ENCODE results near the gene GNPNAT1.
A peak's percentile ranks its signal among the peaks of the same experiment; 100 is the strongest.
"Not testable (repeated sequence)": the region's sequence is repeated elsewhere in the genome, so short reads cannot be mapped to it uniquely, and the experiment has no call there.

GNPNAT1 gene

DNA sequence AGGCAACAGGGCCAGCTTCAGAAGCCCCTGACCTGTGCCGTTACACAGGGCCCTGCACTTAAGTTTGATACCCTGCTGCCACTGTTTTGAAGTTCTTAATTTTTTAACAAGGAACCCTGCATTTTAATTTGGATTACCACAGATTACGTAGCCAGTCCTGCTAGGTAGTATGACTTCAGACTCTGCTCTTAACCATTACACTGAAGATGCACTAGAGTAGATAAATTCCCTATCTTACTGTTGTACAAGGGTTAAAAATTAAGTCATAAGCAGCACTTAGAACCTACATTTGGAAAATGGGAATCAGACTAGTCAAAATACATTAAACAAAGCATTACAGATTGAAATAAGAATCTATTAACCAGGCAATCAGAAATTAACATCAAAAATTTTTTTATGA lies 2.3 kb downstream of the GNPNAT1 start:
- no peak for FAIRE-seq

DNA sequence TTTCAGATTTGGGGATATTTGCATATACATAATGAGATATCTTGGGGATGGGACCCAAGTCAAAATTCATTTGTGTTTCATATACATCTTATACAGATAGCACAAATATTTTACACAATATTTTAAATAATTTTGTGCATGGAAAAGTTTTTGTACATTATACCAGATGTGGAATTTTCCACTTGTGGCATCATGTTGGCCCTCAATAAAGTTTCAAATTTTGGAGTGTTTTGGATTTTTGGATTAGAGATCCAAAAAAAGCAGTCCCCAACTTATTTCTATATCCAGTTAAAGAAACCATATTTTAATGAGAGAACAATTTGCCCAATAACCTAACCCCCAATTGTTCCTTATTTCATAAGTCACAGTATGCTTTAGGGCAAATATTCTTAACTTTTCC lies 4.5 kb downstream of the GNPNAT1 start:
- no peak for FAIRE-seq

DNA sequence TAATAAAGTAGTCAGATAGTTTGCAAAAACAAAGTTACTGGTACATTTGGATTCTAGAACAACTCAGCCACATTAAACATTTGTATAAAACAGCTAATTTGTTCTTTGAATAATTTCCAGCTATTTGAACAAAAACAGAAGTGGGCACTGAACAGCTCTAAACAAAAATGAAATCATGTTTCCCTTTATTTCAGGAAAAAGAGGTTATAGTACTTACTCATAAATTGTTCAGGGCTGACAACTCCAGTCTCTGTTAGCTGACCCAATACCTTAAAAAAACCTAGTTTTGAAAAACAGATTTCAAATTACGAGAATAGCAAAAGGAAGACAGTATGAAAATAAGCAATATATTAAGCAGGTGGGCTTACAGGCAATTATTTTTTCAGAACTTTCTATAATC lies 8.2 kb downstream of the GNPNAT1 start:
- no peak for FAIRE-seq

DNA sequence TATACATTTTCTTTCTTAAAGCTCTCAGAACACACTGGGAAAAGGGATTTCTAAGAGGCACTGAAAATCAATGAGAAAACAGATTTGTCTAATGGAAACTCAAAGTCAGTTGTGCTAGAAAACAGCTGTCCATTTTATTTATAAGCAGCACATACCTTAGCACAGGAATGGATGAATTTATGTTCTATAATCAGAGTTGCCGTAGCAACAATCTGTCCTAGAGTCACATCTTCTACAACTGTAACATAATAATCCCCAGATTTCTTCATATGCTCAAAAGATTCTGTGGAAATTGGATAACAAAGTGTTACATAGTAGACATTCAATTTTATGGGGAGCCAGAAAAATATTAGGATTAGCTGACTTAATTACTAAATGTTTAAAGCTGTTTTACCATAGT lies 9.8 kb downstream of the GNPNAT1 start:
- FAIRE-seq = no peak

DNA sequence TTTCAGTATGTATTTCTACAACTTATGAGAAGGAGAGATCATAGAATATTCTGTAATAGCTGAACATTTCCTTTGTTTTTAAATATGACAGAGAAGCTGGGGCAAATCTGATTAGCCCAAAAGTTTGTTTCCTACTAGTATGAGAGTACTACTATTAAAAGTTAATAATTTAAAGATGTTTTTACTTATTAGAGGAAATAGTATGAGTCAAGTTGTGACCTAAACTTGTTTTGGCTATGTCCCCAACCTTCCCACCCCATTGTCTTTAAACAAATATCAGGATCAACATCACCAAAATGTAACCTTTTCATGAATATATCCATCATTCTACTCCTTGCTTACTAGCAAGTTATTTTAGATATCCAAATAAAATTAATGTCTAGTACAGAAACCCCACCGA lies 10.5 kb downstream of the GNPNAT1 start:
- no peak for FAIRE-seq

DNA sequence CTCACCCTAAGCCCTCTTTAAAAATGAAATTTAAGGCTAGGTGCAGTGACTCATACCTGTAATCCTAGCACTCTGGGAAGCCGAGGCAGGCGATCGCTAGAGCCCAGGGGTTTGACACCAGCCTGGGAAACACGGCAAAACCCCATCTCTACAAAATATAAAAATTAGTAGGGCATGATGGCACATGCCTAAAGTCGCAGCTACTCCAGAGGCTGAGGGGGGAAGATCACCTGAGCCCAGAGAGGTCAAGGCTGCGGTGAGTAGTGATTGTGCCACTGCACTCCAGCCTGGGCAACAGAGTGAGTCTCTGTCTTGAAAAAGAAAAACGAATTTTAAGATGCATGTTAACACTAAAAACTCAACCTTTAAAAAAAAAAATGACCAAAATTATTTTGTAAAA lies 12.7 kb downstream of the GNPNAT1 start:
- no peak for FAIRE-seq

DNA sequence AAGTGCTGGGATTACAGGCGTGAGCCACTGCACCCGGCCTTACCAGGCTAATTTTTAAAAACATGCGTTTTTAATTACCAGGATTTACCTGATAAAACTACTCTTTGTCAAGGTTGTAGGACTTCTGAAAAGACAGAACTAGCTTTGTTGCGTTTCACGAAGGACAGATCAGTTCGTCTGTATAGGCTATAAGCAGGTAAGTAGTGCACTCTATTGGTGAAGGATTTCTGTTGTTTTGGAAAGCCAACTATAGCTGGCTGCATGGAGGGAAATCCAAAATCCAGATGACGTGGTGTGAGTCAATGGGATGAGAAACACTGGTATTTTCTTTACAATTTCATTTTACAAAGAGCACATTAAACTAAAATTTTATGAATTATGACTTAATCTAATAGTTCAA lies 14.6 kb downstream of the GNPNAT1 start:
- FAIRE-seq = no peak

DNA sequence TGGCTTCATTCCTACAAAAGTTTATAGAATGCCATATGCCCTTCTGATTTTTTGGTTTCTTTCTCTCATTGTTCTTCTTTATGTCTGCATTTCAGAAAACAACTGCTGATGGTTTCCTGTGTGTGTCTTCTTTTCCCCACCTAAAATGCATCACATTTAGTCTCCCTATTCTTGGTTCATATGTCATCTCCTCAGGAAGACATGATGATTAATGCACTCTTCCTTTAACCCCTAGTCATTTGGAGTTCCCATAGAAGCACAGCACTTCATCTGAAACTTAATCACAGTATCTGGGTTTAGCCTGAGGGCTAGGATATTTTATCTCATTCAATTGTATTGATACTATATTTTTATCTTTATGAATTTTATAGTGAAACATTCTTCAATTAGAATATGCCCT lies 21.5 kb downstream of the GNPNAT1 start:
- no peak for FAIRE-seq

DNA sequence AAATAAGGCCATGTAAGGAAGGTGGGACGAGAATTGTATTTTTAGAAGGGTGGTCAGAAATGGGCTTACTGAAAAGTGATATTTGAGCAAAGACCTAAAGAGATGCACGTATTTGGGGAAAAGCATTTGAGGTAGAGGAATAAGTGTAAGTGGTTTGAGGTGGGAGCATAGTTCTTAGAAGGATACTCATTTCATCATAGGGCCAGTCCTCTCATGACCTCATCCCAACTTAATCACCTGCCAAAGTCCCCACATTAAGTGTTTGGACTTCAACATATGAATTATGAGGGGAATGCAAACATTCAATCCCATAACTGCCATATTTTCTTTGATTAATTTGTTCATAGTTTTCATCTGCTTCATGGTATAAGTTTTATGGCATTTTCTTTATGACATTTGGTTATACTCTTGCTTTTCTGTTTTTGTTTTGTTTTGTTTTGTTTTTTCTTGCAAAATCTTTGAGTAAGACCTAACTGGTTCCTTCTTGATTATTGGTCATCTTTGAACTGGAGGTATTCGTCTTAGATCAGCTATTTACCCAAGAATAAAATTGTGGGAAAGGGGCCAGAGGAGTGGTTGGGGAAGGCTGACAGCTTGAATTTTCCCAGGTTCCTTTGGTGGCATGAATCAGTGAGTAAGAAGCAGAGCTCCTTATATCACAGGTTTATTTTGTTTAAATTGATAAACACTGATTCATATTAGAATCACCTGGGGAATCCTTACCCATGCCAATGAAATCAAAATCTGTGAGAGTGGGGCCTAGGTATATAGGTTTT lies 24.2 kb downstream of the GNPNAT1 start:
- FAIRE-seq = no peak

DNA sequence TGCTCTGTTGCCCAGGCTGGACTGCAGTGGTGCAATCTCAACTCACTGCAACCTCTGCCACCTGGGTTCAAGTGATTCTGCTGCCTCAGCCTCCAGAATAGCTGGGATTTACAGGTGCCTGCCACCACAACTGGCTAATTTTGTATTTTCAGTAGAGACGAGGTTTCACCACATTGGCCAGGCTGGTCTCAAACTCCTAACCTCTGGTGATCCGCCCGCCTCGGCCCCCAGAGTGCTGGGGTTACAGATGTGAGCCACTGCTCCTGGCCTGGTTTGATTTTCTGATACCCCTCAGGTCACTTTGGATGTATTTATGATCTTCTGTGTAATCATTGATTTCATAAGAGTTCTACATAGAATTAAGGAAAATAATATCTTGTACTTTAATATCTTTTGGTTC lies 28.5 kb downstream of the GNPNAT1 start:
- not testable (repeated sequence) for FAIRE-seq

DNA sequence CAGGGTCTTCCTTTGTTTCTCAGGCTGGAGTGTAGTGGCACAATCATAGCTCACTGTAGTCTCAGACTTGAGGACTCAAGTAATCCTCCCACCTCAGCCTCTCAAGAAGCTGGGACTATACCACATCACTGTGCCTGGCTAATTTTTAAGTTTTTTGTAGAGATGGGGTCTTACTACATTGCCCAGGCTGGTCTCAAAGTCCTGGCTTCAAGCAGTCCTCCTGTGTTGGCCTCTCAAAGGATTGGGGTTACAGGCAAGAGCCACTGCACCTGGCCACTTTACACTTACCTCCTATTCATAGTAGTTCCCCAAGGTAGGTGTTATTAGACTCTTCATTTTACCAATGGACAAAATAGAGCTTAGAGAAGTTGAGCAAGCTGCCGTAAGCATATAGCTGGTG lies 32.3 kb downstream of the GNPNAT1 start:
- FAIRE-seq = no peak

DNA sequence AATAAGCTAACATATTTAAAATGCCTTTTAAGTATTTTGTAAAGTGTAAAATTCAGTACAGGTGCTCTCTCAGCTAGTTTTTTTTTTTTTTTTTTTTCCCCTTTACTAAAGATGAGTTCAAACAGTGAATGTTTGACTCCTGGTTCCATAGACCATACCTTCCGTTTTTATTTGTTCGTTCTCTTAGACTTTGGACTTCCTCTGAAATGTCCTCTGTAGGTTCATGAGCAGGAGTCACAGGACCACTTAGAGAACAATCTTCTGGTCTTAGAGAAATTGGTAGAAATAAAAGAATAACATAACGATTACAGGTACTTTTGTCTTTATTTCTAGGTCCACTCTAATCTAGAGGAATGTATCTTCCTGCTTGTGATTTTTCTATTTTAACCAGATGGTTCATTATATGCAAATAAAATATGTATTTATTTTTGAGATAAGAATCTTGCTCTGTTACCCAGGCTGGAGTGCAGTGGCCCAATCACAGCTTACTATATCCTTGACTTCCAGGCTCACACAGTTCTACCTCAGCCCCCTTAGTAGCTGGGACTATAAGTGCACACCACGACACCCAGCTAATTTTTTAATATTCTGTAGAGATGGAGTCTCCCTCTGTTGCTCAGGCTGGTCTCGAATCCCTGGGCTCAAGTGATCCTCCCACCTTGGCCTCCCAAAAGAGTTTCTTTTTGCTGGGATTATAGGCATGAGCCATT lies 35.6 kb downstream of the GNPNAT1 start:
- FAIRE-seq = no peak

DNA sequence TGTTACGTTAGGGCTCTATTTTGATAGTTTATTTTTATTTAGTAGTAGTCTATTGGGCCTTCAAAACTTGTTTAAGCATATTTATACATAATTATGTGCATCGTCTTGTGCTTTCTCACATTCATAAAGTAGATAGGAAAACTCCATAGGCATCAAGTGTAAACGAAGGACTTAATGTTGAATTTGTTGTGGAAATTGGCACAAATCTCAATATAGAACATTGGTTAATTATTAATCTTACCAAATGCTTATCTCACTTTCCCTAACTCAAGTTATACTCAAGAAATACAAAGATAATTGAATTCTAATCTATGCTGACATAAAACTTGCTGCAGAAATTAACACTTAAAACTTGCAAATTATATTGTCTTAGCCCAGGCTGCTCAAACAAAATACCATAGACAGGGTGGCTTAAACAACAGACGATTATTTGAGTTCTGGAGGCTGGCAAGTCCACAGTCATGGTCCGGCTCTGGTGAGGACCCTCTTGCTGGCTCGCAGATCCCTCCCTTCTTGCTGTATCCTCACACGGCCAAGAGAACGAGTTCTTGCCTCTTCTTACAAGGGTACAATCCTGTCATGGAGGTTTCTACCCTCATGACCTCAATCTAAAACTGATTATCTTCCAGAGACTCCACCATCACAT lies 42.6 kb downstream of the GNPNAT1 start:
- no peak for FAIRE-seq

DNA sequence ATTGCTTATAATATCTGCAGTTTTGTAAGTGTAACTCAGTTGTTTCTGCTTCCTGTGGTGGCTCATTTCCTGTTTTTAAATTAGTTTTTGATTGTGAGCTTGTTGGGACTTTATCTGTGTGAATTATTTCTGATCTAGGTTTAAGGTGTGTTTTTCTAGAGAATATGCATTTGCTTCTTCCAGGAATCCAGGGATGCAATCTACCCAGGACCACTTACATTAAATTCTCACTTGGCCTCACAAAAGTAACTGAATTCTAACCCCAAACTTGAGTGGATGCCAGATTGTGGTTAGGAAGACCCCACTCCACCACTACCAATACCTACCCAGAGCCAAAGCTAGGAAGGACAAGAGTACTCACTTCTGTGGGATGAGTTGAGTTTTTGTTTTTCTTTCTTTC lies 49.5 kb downstream of the GNPNAT1 start:
- FAIRE-seq = no peak

DNA sequence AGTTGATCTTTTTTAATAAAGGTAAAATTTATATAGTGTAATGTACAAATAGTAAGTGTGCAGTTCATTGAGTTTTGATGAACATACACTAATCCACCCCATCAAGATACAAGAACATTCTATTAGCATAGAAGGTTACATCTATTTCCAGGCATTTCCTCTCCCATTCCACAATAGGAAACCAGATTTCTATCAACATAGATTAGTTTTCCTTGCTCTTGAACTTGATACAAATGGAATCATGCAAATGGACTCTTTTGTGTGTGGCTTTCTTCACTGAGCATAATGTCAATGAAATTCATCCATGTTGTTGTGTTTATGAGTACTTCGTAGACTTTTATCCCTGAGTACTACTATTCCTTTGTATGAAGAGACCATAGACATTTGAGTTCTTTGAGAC lies 50.7 kb downstream of the GNPNAT1 start:
- no peak for FAIRE-seq

DNA sequence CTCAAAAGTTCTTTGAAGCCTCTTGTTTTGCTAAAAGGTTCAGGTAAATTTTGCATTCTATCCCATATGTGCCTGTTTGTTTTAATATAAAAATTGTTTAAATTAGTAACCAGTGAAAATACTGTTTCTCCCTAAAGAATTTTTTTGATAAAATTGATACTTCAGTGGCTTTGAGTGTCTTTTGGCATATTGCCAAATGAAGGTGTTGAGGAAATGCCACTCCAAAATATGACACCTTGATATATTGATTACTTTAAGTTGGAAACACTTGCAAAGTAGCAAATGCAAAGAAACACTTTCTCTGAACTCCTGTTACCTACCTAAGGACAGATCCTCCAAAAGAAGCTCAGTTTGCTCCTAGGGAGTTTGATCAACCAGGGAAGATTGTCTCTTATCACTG lies 53.0 kb downstream of the GNPNAT1 start:
- no peak for FAIRE-seq

DNA sequence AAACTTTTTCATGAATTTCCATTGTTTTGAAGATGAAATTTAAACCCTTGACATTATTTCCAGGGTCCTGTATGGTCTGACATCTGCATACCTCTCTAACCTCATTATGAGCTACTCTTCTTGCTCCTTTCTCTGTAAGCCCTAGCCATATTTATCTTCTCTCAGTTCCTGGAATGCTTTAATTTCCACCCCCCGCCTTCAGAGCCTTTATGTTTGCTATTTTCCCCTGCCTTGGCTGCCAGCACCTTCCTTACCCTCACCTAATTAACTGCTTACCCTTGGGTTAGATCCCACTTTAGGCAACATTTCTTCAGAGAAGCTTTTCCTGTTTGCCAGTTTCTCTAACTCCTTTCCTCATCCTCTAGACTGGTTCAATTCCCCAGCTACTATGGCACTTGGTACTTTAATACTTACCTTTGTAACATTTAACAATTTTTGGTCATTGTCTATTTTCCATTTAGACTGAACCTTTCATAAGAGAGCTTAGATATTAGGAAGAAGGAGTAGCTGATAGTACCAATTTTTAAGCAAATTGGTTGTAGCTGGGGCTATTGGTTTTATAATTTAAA lies 55.4 kb downstream of the GNPNAT1 start:
- FAIRE-seq = no peak

DNA sequence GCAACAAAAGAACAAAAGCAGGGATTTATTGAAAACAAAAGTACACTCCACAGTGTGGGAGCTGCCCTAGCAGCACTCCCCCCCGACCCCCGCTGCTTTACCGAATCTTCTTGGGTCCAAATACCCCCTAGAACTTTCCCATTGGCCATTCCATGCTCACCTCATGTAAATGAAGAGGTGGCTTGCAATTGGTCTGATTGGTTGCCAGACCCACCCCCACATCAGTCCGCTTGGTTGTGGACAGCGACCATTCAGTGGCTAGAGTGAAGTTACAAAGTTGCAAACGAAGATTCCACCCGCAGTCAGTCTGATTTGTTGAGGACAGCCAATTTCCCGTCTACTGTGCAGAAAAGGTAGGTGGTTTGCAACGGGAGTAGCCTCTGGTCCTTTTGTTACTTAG lies 57.6 kb downstream of the GNPNAT1 start:
- no peak for FAIRE-seq

DNA sequence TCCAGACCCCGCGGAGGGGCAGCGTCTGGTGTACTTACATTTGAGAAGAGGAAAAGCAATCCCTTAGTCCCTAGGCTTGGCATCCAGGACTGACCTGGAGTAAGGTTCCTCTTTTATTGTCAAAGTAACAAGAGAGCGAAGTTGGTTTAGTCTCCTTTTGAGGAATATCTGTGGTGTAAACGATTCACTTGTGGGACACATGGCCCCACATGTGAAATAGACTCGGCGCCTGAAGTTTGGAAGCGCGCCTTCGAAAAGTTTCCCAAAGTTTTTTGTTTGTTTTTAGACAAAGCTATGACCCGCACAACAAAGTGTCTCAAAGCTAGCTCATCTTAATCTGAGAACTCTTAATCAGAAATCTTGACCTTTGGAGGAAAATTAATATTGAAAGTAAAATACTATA lies 60.7 kb downstream of the GNPNAT1 start:
- FAIRE-seq = no peak

DNA sequence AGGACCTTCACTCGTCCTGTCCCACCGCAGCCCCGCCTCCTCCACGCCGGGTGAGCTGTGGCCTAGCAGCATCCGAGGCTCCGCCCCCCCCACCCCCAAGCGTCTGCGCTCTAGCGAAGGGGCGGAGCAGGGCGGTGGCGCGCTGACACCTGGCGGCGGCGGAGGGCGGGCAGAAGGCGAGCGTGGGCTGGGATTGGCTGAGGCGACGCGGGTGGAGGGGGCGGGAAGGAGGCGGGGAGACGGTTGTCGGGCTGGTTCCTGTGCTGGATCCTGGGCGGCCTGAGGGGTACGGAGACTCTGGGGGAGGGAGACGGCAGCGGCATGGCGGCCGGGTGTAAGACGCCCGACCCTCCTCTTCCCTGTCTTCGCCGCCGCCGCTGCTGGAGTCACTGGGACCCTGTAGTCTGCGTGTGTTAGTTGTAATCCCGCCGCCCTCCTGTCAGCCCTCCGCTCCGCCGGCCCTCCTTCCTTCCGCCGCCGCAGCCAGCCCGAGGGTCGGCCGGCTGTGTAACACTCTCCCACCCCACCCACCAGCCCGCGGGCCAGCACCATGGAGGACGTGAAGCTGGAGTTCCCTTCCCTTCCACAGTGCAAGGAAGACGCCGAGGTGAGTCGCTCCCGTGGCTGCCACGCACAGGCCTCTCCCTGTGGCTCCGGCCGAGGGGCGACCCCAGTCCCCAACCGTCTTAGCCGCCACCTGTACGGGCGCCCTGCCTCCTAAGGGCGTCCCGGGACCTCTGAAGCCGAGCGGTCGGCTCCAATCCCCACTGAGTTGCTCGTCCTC lies 61.3 kb downstream of the GNPNAT1 start, which contains the start of gene STYX:
Gene STYX, plus strand, starts transcription at position 242 of the 784 bp plus-strand sequence. Its CDS starts 309 bp downstream, at position 551.
- FAIRE-seq = no peak

DNA sequence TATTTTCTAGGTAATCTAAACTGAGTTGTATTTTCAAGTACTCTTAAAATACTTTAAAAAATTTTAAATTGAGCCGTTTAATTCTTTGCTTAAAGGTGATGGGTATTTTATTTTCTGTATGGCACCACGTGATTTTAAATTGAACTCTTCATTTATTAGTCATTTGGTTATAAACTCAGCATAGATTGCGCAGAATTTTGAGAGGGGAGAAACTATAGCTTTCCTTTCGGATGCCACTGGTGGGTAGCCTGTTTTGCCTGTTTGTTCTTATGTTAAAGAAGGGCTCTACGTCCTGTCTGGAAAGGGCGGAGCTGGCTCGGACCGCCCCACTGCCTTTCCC lies 61.9 kb downstream of the GNPNAT1 start:
- no peak for FAIRE-seq

DNA sequence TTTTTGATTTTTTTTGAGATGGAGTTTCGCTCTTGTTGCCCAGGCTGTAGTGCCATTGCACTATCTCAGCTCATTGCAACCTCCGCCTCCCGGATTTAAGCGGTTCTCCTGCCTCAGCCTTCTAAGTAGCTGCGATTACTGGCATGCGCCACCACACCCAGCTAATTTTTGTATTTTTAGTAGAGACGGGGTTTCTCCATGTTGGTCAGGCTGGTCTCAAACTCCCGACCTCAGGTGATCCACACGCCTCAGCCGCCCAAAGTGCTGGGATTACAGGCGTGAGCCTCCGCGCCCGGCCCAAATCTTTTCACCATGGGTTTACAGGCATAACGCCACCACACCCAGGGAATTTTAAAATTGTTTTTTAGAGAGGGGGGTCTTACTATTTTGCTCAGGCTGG lies 62.4 kb downstream of the GNPNAT1 start:
- not testable (repeated sequence) for FAIRE-seq

DNA sequence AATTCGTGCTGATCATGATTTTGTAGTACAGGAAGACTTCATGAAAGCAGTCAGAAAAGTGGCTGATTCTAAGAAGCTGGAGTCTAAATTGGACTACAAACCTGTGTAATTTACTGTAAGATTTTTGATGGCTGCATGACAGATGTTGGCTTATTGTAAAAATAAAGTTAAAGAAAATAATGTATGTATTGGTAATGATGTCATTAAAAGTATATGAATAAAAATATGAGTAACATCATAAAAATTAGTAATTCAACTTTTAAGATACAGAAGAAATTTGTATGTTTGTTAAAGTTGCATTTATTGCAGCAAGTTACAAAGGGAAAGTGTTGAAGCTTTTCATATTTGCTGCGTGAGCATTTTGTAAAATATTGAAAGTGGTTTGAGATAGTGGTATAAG lies 63.9 kb downstream of the GNPNAT1 start:
- FAIRE-seq = peak; percentile 81

Measured in colon (tissue), 2 donors.